Gastrocnemius medialis (tissue), 4 donors: ENCODE data around the gene FAM171A1. TPM values are rescaled to one million over a fixed set of nuclear protein-coding genes. Genes with fewer than 3 reads are reported as not detected.

Experiments used
- ATAC-seq, 2 donors: fragments of 150-250 bp; one replicate each; pipeline ENCODE4 v1.9.1; 2016
- DNase-seq, 2 donors: peaks; one replicate each; pipeline ENCODE4 v3.0.0-alpha.2; 2019
- H3K27ac ChIP-seq, 4 donors: fragments of 200-600 bp; sonication (generic); 1 replicate in 1 of 4; 2 replicates in 3 of 4; pipeline ENCODE4 v1.5.1; 2016 to 2018; ENCODE audit warnings: mild to moderate bottlenecking in 2 of 4, moderate library complexity in 1 of 4
- H3K27me3 ChIP-seq, 3 donors: fragments of 200-600 bp; sonication (generic) in 2 of 3; 1 replicate in 1 of 3; 2 replicates in 2 of 3; pipeline versions ENCODE4 v1.5.1 to v1.6.0; 2016 to 2019; ENCODE audit warnings: mild to moderate bottlenecking in 1 of 3, moderate library complexity in 1 of 3
- H3K36me3 ChIP-seq, 2 donors: fragments of 200-600 bp; sonication (generic) in 1 of 2; one replicate each; pipeline ENCODE4 v1.5.1; 2017 to 2018
- H3K4me1 ChIP-seq, 2 donors: fragments of 200-600 bp; sonication (generic) in 1 of 2; one replicate each; pipeline ENCODE4 v1.5.1; 2016 to 2017; ENCODE audit warnings: mild to moderate bottlenecking in 2 of 2
- H3K4me3 ChIP-seq, 4 donors: fragments of 200-600 bp; sonication (generic) in 3 of 4; 1 replicate in 1 of 4; 2 replicates in 3 of 4; pipeline ENCODE4 v1.5.1; 2016 to 2019; ENCODE audit warnings: mild to moderate bottlenecking in 2 of 4
- H3K9me3 ChIP-seq, 3 donors: fragments of 200-600 bp; sonication (generic) in 2 of 3; 1 replicate in 1 of 3; 2 replicates in 2 of 3; pipeline ENCODE4 v1.5.1; 2016 to 2019
- POLR2A ChIP-seq, 2 donors: fragments of 450-650 bp; IDR thresholded peaks; one replicate each; pipeline ENCODE4 v1.6.1; 2017; ENCODE audit warnings: antibody characterized with exemption in 2 of 2, mild to moderate bottlenecking in 2 of 2, moderate library complexity in 2 of 2
- in situ Hi-C, 4 donors: fragments of 200-750 bp; cut with MboI; loops; one replicate each; pipeline versions ENCODE4 v1.15.0 to v1.8.0; 2017; ENCODE audit warnings: low sequenced_read_pairs in 4 of 4
- intact Hi-C: fragments of 100-400 bp; cut with DNase I; formaldehyde crosslinking; loops from one replicate; pipeline ENCODE4 v1.15.1; 2023; ENCODE audit warnings: low total_unique reads
- total RNA-seq, 4 donors: library from RNA; depleted of rRNA; stranded (reverse); fragments of >200 nt; gene quantifications; one replicate each; pipeline versions ENCODE4 v1.1.0 to v1.2.3, GENCODE V29; 2016
- TF ChIP-seq, protein P1 (sequence below), 5 experiments: fragments of 450-650 bp in 3 of 5; fragments of 200-600 bp in 2 of 5; sonication (generic) in 2 of 5; IDR thresholded peaks in 4 of 5; conservative IDR thresholded peaks in 1 of 5; 1 replicate in 4 of 5; 2 replicates in 1 of 5; pipeline ENCODE4 v1.5.1; 2016 to 2019; ENCODE audit warnings: antibody characterized with exemption in 5 of 5, mild to moderate bottlenecking in 3 of 5, moderate library complexity in 3 of 5

Gene FAM171A1
- total RNA-seq, 4 donors from 2014 or later = 2.1 to 5.6 (median 4.3) TPM

DNA sequence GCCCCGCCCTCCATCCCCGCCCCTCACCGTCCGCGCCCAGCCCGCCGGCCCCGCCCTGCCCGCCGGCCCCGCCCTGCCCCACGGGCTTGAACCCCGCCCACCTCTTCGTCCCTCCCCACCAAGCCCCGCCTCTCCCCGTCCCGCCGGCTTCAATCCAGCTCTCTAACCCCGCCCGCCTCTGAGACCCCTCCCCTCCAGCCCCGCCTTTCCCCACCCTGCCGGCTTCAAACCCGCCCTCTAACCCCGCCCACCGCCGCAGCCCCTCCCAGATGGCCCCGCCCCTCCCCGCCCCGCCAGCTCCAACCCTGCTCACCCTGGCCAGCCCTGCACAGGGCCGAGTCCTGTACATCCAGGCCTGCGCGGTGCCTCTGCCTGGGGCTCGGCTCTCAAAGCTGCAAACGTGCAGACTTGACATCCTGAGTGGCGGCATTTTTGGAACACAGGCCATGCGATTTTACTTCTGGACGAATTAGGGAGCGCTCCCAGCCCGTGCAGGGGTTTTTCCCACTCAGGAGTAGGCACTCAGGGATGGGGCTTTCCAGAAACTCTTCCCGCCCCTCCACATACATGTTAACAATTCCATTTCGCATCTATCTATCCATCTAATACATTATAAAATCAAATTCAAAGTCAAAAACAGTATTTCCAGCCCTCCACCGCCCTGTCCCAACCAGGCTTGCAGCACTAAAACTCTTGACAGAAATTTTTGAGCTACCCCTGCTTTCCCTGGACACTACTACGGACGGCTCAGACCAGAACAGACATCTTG, 202.1 kb downstream of the FAM171A1 start:
- no peaks in the 10 kb centered on the region for H3K36me3 ChIP-seq

DNA sequence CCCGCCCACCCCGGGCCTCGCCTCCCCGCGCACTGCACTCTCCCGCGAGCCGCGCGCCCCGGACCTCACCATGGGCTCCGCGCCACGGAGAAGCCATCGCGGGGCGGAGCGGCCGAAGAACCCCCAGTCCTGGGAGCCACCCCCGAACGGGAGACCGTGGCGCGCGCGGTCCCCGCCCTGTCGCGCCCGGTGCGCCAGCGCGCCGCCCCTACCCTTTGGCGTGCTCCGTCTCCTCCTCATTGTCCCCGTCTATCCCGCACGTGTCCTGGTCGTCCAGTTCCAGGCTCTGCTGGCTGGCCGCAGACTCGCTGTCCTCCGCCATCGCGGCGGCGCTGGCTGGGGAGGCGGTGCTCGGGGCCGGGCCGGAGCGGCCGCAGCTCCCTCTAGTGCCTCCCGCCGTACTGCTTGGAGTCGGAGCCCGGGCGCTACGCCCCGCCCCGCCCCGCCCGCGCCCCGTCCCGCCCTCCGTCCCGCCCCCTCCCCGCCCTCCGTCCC, 202.8 kb downstream of the FAM171A1 start, which contains the start of gene NMT2:
NMT2 (minus strand) TSS at position 403 of the 495 bp plus-strand sequence; CDS start at position 322, 81 bp downstream.
- peak within 1 kb of the TSS; percentile 78 to 94 (median 90) for H3K27ac ChIP-seq
- DNase-seq (peak in 1 of 2 donors; percentile 81), ATAC-seq (peak; percentile 79 to 87)
- H3K9me3 ChIP-seq = no peaks in the 10 kb centered on the region
- intact Hi-C loops (loop anchor here (2.0 to 5.0 kb wide), 5 partner anchors 214 to 1269 kb away; partner anchors contain the start of genes DCLRE1C, PTER and SUV39H2), in situ Hi-C loops (loop anchor here in 1 of 4 donors (25.0 kb wide), 1 partner anchor 1644 kb away; the partner anchor contains the start of gene RSU1)
- TF ChIP-seq, protein P1, sequence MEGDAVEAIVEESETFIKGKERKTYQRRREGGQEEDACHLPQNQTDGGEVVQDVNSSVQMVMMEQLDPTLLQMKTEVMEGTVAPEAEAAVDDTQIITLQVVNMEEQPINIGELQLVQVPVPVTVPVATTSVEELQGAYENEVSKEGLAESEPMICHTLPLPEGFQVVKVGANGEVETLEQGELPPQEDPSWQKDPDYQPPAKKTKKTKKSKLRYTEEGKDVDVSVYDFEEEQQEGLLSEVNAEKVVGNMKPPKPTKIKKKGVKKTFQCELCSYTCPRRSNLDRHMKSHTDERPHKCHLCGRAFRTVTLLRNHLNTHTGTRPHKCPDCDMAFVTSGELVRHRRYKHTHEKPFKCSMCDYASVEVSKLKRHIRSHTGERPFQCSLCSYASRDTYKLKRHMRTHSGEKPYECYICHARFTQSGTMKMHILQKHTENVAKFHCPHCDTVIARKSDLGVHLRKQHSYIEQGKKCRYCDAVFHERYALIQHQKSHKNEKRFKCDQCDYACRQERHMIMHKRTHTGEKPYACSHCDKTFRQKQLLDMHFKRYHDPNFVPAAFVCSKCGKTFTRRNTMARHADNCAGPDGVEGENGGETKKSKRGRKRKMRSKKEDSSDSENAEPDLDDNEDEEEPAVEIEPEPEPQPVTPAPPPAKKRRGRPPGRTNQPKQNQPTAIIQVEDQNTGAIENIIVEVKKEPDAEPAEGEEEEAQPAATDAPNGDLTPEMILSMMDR (IDR thresholded peaks at IDR 0.05 in 4 of 5, conservative IDR thresholded peaks at IDR 0.05 in 1 of 5) = peak in 4 of 5 experiments; percentile 33 to 60 (median 49)
- peak; percentile 89 to 92 for TF ChIP-seq POLR2A (IDR thresholded peaks at IDR 0.05)
- no peaks in the 10 kb centered on the region for H3K36me3 ChIP-seq
- H3K4me1 ChIP-seq = peaks cover 37 to 40% of the 10 kb centered on the region in 2 donors
- peak within 1 kb of the TSS; percentile 71 to 97 (median 84) for H3K4me3 ChIP-seq
- no peaks in the 10 kb centered on the region for H3K27me3 ChIP-seq

More for the DNA sequence above, 202.1 kb downstream of the FAM171A1 start:
- peak overlapping the region; percentile 18 to 48 (median 38) for H3K4me3 ChIP-seq
- intact Hi-C loops = loop anchor here (1.0 to 5.0 kb wide), 6 partner anchors 72 to 1268 kb away; partner anchors contain the start of genes DCLRE1C, PTER, RPP38 and SUV39H2
- H3K27me3 ChIP-seq = no peaks in the 10 kb centered on the region
- no peak for TF ChIP-seq POLR2A (IDR thresholded peaks at IDR 0.05)
- TF ChIP-seq, protein P1 (IDR thresholded peaks at IDR 0.05 in 4 of 5, conservative IDR thresholded peaks at IDR 0.05 in 1 of 5) = no peak
- peaks cover 34 to 37% of the 10 kb centered on the region in 2 donors for H3K4me1 ChIP-seq
- ATAC-seq (peak; percentile 83 to 85), DNase-seq (peak; percentile 94 to 97)
- no peaks in the 10 kb centered on the region for H3K9me3 ChIP-seq
- H3K27ac ChIP-seq = peak overlapping the region; percentile 32 to 64 (median 52)
- in situ Hi-C loops = loop anchor here in 1 of 4 donors (25.0 kb wide), 1 partner anchor 1643 kb away; the partner anchor contains the start of gene RSU1

GRCh38 chr10:15167411-15168290, 203.4 kb downstream of the FAM171A1 start:
- peak overlapping the region; percentile 71 to 97 (median 84) for H3K4me3 ChIP-seq
- no peaks in the 10 kb centered on the region for H3K9me3 ChIP-seq
- peak; percentile 15 to 37 for ATAC-seq
- TF ChIP-seq, protein P1 (IDR thresholded peaks at IDR 0.05 in 4 of 5, conservative IDR thresholded peaks at IDR 0.05 in 1 of 5) = peak; percentile 32 to 58 (median 52)
- TF ChIP-seq POLR2A (IDR thresholded peaks at IDR 0.05) = no peak
- peak overlapping the region; percentile 78 to 94 (median 90) for H3K27ac ChIP-seq
- no peaks in the 10 kb centered on the region for H3K36me3 ChIP-seq
- peak; percentile 7 to 25 for DNase-seq
- peaks cover 42 to 43% of the 10 kb centered on the region in 2 donors for H3K4me1 ChIP-seq
- in situ Hi-C loops = loop anchor here in 1 of 4 donors (25.0 kb wide), 1 partner anchor 1645 kb away; the partner anchor contains the start of gene RSU1
- intact Hi-C loops = loop anchor here (2.0 to 5.0 kb wide), 5 partner anchors 213 to 1270 kb away; partner anchors contain the start of genes DCLRE1C, PTER and SUV39H2
- H3K27me3 ChIP-seq = no peaks in the 10 kb centered on the region

GRCh38 chr10:15166325-15166724, 204.8 kb downstream of the FAM171A1 start:
- TF ChIP-seq, protein P1 (IDR thresholded peaks at IDR 0.05 in 4 of 5, conservative IDR thresholded peaks at IDR 0.05 in 1 of 5) = no peak
- TF ChIP-seq POLR2A (IDR thresholded peaks at IDR 0.05) = no peak
- in situ Hi-C loops = loop anchor here in 1 of 4 donors (25.0 kb wide), 1 partner anchor 1646 kb away; the partner anchor contains the start of gene RSU1
- no peak overlapping the region for H3K27ac ChIP-seq

More at GRCh38 chr10:15166325-15166724, 204.8 kb downstream of the FAM171A1 start:
- peak overlapping the region in 1 of 4 donors; percentile 72 for H3K4me3 ChIP-seq
- H3K4me1 ChIP-seq = peaks cover 42 to 43% of the 10 kb centered on the region in 2 donors
- intact Hi-C loops = loop anchor here (5.0 kb wide), 2 partner anchors 564 to 1271 kb away; partner anchors contain the start of gene PTER
- no peak for ATAC-seq
- DNase-seq = no peak
- no peaks in the 10 kb centered on the region for H3K27me3 ChIP-seq
- H3K36me3 ChIP-seq = no peaks in the 10 kb centered on the region
- no peaks in the 10 kb centered on the region for H3K9me3 ChIP-seq
